Spleen (tissue), 11 donors: Measurements from ENCODE around the gene C15orf39. TPM values are rescaled to one million over a fixed set of nuclear protein-coding genes. Genes with fewer than 3 reads are reported as not detected.
"Not testable (repeated sequence)": the region's sequence is repeated elsewhere in the genome, so short reads cannot be mapped to it uniquely, and the experiment has no call there.

Source experiments
- DNase-seq: peaks from one replicate; pipeline ENCODE4 v3.0.0-alpha.2; 2020
- H3K27ac ChIP-seq, 8 donors: fragments of 200-600 bp; sonication (generic) in 7 of 8; 1 replicate in 4 of 8; 2 replicates in 4 of 8; pipeline versions ENCODE4 v1.5.0 to v1.8.0; 2016 to 2021; ENCODE audit warnings: inconsistent platforms in 4 of 8, mild to moderate bottlenecking in 4 of 8, moderate library complexity in 1 of 8
- H3K27me3 ChIP-seq, 7 donors: fragments of 200-600 bp; sonication (generic) in 6 of 7; replicated peaks in 1 of 7; 1 replicate in 4 of 7; 2 replicates in 3 of 7; pipeline versions ENCODE4 v1.5.0 to v1.8.0; 2016 to 2021; ENCODE audit warnings: inconsistent platforms in 3 of 7, mild to moderate bottlenecking in 1 of 7
- H3K36me3 ChIP-seq, 6 donors: fragments of 200-600 bp; sonication (generic) in 5 of 6; 1 replicate in 4 of 6; 2 replicates in 2 of 6; pipeline versions ENCODE4 v1.5.0 to v1.8.0; 2016 to 2021; ENCODE audit warnings: inconsistent platforms in 2 of 6
- H3K4me1 ChIP-seq, 6 donors: fragments of 200-600 bp; sonication (generic) in 5 of 6; 1 replicate in 3 of 6; 2 replicates in 3 of 6; pipeline versions ENCODE4 v1.5.0 to v1.8.0; 2016 to 2021; ENCODE audit warnings: inconsistent platforms in 3 of 6
- H3K4me3 ChIP-seq, 8 donors: fragments of 200-600 bp; sonication (generic) in 7 of 8; 1 replicate in 4 of 8; 2 replicates in 4 of 8; pipeline versions ENCODE4 v1.5.0 to v1.8.0; 2016 to 2021; ENCODE audit warnings: inconsistent platforms in 4 of 8, mild to moderate bottlenecking in 4 of 8, moderate library complexity in 2 of 8
- H3K9me3 ChIP-seq, 8 donors: fragments of 200-600 bp; sonication (generic) in 7 of 8; 1 replicate in 4 of 8; 2 replicates in 4 of 8; pipeline versions ENCODE4 v1.5.0 to v1.8.0; 2016 to 2021; ENCODE audit warnings: inconsistent platforms in 4 of 8
- POLR2A ChIP-seq, 3 donors: fragments of 450-650 bp; IDR thresholded peaks; one replicate each; pipeline ENCODE4 v1.5.1; 2017; ENCODE audit warnings: antibody characterized with exemption in 3 of 3, mild to moderate bottlenecking in 1 of 3
- POLR2AphosphoS5 ChIP-seq, 3 donors: sonication (generic); formaldehyde crosslinking; IDR thresholded peaks; one replicate each; pipeline ENCODE4 v1.5.1; 2017; ENCODE audit warnings: antibody characterized with exemption in 3 of 3
- WGBS, 5 donors: extraction: QIAGEN DNeasy Blood & Tissue Kit in 3 of 5; methylation state at CpG; one replicate each; pipeline versions ENCODE4 v1.1.5 to v1.1.7; 2013 to 2018; 5-methylcytosine and 5-hydroxymethylcytosine counted together
- intact Hi-C: fragments of 100-400 bp; cut with DNase I; formaldehyde crosslinking; loops from one replicate; pipeline ENCODE4 v1.15.0; 2023; ENCODE audit warnings: low total_unique reads
- polyA plus RNA-seq, 3 donors: library from polyadenylated mRNA; stranded (reverse); fragments of 200-250 nt; gene quantifications; one replicate each; pipeline ENCODE4 v1.2.1, GENCODE V29; 2013
- total RNA-seq, 7 donors: library from RNA; depleted of rRNA in 3 of 7; stranded (reverse); fragments of >200 nt in 3 of 7; fragmentation: NEBNext Ultra II Directional in 4 of 7; extraction: Animal tissue kit (Norgen Biotek cat#: 25700) in 4 of 7; gene quantifications; one replicate each; pipeline versions ENCODE4 v1.1.0 to v1.2.1, GENCODE V29; 2016 to 2021
- TF ChIP-seq, protein P1 (sequence below), 11 experiments: fragments of 200-600 bp in 7 of 11; fragments of 450-650 bp in 4 of 11; sonication (generic) in 4 of 11; IDR thresholded peaks in 8 of 11; conservative IDR thresholded peaks in 3 of 11; 1 replicate in 7 of 11; 2 replicates in 4 of 11; pipeline versions ENCODE4 v1.4.0 to v1.8.0; 2016 to 2021; ENCODE audit warnings: antibody characterized with exemption in 11 of 11, inconsistent platforms in 4 of 11, mild to moderate bottlenecking in 1 of 11
- donor health status: healthy with polysubstance abuse.
- donor health status: DM: no; HTN: no; CAD: no; lungs with moderate emphysema.
- donor health status: DM: no; HTN: no; CAD: no.
- donor health status: Bipolar disorder and iron deficiency.
- donor health status: healthy.
- donor health status: DM: no; HTN: no; CAD: no.
- donor health status: DM: yes; HTN: yes; CAD: no.

The C15orf39 gene
- total and polyA plus RNA-seq, 10 donors: 6.9 to 70.2 (median 58.4) TPM

DNA sequence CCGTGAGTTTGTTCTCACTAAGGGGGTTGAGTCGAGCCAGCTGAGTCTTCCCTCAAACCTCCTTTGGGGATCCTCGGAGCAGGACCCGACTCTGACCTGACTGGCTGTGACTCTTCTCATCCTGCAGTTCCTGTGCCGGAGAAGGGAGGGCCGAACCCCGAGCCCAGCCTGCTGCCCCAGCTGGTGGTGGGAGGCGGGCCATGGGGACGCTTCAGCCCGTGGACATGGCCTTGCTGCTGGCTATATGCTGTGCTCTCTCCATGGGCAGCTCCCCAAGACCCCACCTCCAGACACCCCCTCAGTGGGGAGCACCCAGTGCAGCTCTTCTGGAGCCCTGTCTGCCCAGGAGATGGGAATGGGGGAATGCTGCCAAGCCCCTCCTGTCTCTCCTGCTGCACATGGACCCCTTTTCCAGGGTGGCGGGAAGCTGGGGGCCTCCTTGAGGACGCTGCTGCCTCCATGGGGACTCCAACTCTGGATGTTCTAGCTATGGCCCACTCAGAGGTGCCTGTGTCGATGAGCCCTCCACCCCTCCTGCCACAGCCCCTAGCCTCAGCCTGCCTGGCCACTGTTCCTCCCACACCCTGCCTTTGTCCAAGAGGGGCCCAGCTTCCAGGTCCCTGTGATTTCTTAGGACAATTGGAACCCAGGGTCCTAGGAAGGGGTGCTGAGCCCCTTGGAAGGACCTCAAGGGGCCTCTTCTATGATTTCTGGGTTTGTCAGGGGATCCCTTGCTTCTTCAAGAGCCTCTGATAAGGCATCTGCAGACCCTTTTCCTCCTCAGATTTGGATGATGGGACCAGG, 12.8 kb downstream of the C15orf39 start:
- H3K27me3 ChIP-seq: no peaks in the 10 kb centered on the region
- no peak overlapping the region for H3K27ac ChIP-seq
- peaks cover 0 to 54% (median 47%) of the 10 kb centered on the region in 6 donors for H3K36me3 ChIP-seq
- DNase-seq: no peak
- peaks cover 7 to 45% (median 21%) of the 10 kb centered on the region in 6 donors for H3K4me1 ChIP-seq
- H3K4me3 ChIP-seq: no peak overlapping the region
- 78 to 82% (median 79%) methylated on average over 10 to 13 of the region's 13 CpGs for WGBS, 5 donors
- intact Hi-C loops: no loop called here
- TF ChIP-seq, protein P1, sequence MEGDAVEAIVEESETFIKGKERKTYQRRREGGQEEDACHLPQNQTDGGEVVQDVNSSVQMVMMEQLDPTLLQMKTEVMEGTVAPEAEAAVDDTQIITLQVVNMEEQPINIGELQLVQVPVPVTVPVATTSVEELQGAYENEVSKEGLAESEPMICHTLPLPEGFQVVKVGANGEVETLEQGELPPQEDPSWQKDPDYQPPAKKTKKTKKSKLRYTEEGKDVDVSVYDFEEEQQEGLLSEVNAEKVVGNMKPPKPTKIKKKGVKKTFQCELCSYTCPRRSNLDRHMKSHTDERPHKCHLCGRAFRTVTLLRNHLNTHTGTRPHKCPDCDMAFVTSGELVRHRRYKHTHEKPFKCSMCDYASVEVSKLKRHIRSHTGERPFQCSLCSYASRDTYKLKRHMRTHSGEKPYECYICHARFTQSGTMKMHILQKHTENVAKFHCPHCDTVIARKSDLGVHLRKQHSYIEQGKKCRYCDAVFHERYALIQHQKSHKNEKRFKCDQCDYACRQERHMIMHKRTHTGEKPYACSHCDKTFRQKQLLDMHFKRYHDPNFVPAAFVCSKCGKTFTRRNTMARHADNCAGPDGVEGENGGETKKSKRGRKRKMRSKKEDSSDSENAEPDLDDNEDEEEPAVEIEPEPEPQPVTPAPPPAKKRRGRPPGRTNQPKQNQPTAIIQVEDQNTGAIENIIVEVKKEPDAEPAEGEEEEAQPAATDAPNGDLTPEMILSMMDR (IDR thresholded peaks at IDR 0.05 in 8 of 11, conservative IDR thresholded peaks at IDR 0.05 in 3 of 11): no peak
- peak in 2 of 3 donors; percentile 23 to 70 for TF ChIP-seq POLR2AphosphoS5 (IDR thresholded peaks at IDR 0.05)
- no peak for TF ChIP-seq POLR2A (IDR thresholded peaks at IDR 0.05)
- no peaks in the 10 kb centered on the region for H3K9me3 ChIP-seq

DNA sequence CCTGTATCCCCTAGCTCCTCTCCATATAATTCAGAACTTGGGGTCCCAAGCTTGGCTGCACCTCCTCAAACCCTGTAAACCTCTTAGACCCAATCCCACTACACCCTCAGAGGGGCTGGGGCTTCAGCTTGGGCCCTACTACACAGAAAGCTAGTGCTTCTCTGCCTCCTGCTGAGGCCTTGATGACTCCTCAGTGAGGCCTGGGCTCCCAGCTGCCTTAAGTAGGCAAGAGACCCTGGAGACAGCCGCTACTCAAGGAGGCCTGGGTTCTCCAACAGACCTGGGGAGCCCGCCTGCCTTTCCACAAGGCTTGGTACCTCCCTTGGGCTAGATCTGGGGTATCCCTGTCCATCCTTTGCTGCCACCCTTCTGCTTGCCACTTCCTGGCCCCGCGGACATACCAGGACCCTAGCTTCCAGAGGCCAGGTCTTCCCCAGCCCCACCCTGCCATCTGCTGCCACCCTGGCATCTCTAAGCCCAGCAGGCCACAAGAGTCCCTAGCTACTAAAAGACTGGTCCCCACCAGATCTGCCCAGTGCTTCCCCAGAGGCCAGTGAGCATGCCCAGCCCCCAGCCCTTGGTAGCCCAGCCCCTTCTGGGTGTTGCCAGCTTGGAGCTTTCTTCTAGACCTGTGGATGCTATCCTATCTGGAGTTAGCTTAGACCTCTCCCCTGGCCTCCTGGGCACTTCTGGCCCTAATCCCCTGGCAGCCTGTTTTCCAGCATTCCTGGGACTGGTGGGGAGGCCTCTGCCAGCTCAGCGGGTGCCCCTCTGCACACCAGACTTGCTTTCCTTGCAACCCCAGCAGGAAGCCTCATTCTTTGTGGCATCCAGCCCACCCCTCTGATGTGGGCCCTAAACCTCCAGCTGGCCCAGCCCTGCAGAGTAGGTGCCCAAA, 13.7 kb downstream of the C15orf39 start:
- H3K9me3 ChIP-seq: no peaks in the 10 kb centered on the region
- 88 to 96% (median 93%) methylated on average over 5 of the region's 5 CpGs for WGBS, 5 donors
- H3K4me1 ChIP-seq: peaks cover 3 to 43% (median 14%) of the 10 kb centered on the region in 6 donors
- no peak overlapping the region for H3K27ac ChIP-seq
- peaks cover 0 to 45% (median 39%) of the 10 kb centered on the region in 6 donors for H3K36me3 ChIP-seq
- H3K27me3 ChIP-seq: no peaks in the 10 kb centered on the region
- no peak overlapping the region for H3K4me3 ChIP-seq
- TF ChIP-seq POLR2A (IDR thresholded peaks at IDR 0.05): no peak
- TF ChIP-seq, protein P1 (IDR thresholded peaks at IDR 0.05 in 8 of 11, conservative IDR thresholded peaks at IDR 0.05 in 3 of 11): no peak
- peak; percentile 4 to 58 (median 5) for TF ChIP-seq POLR2AphosphoS5 (IDR thresholded peaks at IDR 0.05)
- intact Hi-C loops: no loop called here
- DNase-seq: no peak

DNA sequence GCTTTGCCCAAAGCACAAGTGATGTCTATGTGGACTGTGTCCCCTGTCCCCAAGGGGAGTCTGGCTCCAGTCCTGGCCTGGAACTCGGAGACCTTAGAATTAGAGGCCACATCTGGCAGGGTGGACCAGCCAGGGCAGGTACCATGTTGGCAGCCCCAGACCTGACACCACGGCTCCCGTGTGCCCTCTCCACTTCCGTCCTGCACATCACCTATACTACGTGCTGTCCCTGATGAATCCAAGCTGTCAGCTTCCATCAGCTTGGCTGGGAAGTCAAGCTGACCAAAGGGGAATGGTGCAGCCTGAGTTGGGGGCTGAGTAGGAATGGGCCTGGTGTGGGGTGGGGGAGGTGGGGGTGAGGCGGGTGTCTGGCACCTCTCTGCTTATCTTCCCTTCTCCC, 15.3 kb downstream of the C15orf39 start:
- peaks cover 0 to 26% (median 2%) of the 10 kb centered on the region in 6 donors for H3K4me1 ChIP-seq
- intact Hi-C loops: no loop called here
- no peak for DNase-seq
- TF ChIP-seq POLR2AphosphoS5 (IDR thresholded peaks at IDR 0.05): no peak
- 79 to 90% (median 88%) methylated on average over 4 to 6 of the region's 6 CpGs for WGBS, 5 donors
- H3K4me3 ChIP-seq: no peak overlapping the region
- H3K27ac ChIP-seq: no peak overlapping the region
- peaks cover 0 to 29% (median 22%) of the 10 kb centered on the region in 6 donors for H3K36me3 ChIP-seq
- no peaks in the 10 kb centered on the region for H3K9me3 ChIP-seq
- H3K27me3 ChIP-seq: no peaks in the 10 kb centered on the region

DNA sequence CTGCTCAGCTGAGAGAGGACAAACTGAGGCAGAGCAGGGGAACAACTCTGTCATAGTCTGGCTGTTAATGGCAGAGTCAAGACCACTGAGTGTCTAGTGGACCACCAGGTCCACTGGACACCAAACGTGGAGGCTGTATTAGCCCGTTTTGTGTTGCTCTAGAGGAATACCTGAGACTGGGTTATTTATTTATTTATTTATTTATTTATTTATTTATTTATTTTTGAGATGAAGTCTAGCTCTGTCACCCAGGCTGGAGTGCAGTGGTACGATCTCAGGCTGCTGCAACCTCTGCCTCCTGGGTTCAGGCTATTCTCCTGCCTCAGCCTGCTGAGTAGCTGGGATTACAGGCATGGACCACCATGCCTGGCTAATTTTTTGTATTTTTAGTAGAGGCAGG, 15.9 kb downstream of the C15orf39 start:
- H3K4me3 ChIP-seq, DNase-seq, intact Hi-C loops, H3K9me3 ChIP-seq, H3K27me3 ChIP-seq, H3K27ac ChIP-seq: not testable (repeated sequence)
- WGBS, 5 donors: 88 to 94% (median 91%) methylated on average over 3 of the region's 3 CpGs
- peaks cover 0 to 23% (median 17%) of the 10 kb centered on the region in 6 donors for H3K36me3 ChIP-seq
- peaks cover 0 to 21% (median 0%) of the 10 kb centered on the region in 6 donors for H3K4me1 ChIP-seq

DNA sequence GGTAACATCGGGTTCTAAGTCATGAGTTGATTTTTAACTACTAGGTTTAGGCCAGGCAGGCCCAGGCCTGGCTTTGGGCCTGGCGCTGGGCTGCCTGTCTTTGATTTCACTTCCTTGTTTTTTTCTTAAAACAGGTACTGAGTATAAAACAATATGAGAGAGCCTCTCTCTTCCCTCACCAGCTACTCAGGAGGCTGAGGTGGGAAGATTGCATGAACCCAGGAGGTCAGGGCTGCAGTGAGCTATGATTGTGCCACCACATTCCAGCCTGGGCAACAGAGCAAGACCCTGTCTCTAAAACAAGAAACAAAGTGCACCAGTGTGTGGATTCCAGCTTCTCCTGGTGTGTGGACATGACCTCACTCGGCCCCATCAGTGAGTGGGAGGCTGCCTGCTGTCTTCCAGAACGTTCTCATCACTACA, 17.8 kb downstream of the C15orf39 start:
- WGBS, 5 donors: 56 to 74% (median 65%) methylated on average over 3 to 4 of the region's 4 CpGs
- H3K9me3 ChIP-seq, H3K4me3 ChIP-seq, H3K36me3 ChIP-seq, intact Hi-C loops, DNase-seq, H3K27me3 ChIP-seq: not testable (repeated sequence)
- H3K4me1 ChIP-seq: peaks cover 0 to 13% (median 0%) of the 10 kb centered on the region in 6 donors
- H3K27ac ChIP-seq: peak overlapping the region in 2 of 8 donors; percentile 31 to 51
